Neural crest cell (in vitro differentiated cells): Measurements from ENCODE around the gene DCAF11. TPM values are rescaled to one million over a fixed set of nuclear protein-coding genes. Genes with fewer than 3 reads are reported as not detected.

Experiments
- DNase-seq: peaks from one replicate; pipeline ENCODE4 v3.0.0; 2021; ENCODE audit warnings: low read depth, mixed read lengths, low spot score
- H3K27ac Mint-ChIP-seq: one replicate; pipeline ENCODE4 v1.8.0; 2021; ENCODE audit warnings: mild to moderate bottlenecking, mixed read lengths; ENCODE audit not compliant: unreplicated experiment
- H3K27me3 Mint-ChIP-seq: 2 replicates; pipeline ENCODE4 v1.8.0; 2021; ENCODE audit warnings: low read depth, mild to moderate bottlenecking, mixed read lengths
- H3K36me3 Mint-ChIP-seq: 2 replicates; pipeline ENCODE4 v1.8.0; 2021; ENCODE audit warnings: low read depth, mild to moderate bottlenecking, mixed read lengths
- H3K4me1 Mint-ChIP-seq: 2 replicates; pipeline ENCODE4 v1.8.0; 2021; ENCODE audit warnings: mixed read lengths
- H3K4me3 Mint-ChIP-seq: one replicate; pipeline ENCODE4 v1.8.0; 2021; ENCODE audit warnings: mild to moderate bottlenecking, mixed read lengths
- H3K9me3 Mint-ChIP-seq: 2 replicates; pipeline ENCODE4 v1.8.0; 2021; ENCODE audit warnings: mixed read lengths
- total RNA-seq: library from RNA; stranded (reverse); gene quantifications from 2 replicates; pipeline ENCODE4 v1.2.1, GENCODE V29; 2021
- TF ChIP-seq, protein P1 (sequence below): fragments of 200-600 bp; sonication (generic); conservative IDR thresholded peaks from 2 replicates; pipeline ENCODE4 v1.5.0; 2021; ENCODE audit warnings: antibody characterized with exemption, mild to moderate bottlenecking

DCAF11 gene
- total RNA-seq, 1 donor from 2014 or later: 53.9 TPM

DNA sequence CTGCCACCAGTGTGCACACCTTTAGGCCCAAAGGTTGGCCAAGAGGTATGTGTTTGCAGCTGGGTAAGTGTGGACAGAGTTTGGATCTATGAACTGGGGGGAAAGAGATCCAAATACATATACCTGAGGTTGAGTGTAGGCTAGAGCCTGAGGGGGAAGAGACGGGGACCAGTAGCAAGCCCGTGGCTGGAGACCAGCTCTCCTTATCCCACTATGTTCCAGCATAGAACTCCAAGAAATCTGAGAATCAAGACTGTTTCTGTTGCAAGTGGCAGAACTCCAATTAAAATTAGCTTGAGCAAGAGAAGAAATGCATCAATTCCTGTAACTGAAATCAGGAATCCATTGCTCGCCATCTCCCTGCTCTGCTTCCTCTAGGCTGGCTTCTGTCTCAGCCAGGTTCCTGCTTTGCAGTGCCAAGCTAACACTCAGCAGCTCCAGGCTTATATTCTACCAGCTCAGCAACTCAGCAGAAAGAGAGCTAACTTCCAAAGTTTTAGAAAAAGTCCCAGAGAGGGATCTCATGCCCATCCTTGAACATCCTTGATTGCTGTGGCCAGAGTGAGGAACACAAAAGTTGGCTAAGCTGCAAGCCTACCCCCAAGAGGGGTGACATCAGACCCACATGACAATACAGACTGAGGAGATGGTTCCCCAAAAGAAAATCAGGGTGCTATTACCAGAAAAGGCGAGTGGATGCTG is 21.9 kb upstream of the DCAF11 start:
- peak overlapping the region; percentile 94 for H3K4me3 Mint-ChIP-seq
- H3K36me3 Mint-ChIP-seq: no peaks in the 10 kb centered on the region
- TF ChIP-seq, protein P1, sequence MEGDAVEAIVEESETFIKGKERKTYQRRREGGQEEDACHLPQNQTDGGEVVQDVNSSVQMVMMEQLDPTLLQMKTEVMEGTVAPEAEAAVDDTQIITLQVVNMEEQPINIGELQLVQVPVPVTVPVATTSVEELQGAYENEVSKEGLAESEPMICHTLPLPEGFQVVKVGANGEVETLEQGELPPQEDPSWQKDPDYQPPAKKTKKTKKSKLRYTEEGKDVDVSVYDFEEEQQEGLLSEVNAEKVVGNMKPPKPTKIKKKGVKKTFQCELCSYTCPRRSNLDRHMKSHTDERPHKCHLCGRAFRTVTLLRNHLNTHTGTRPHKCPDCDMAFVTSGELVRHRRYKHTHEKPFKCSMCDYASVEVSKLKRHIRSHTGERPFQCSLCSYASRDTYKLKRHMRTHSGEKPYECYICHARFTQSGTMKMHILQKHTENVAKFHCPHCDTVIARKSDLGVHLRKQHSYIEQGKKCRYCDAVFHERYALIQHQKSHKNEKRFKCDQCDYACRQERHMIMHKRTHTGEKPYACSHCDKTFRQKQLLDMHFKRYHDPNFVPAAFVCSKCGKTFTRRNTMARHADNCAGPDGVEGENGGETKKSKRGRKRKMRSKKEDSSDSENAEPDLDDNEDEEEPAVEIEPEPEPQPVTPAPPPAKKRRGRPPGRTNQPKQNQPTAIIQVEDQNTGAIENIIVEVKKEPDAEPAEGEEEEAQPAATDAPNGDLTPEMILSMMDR: no peak
- peaks cover 38% of the 10 kb centered on the region for H3K4me1 Mint-ChIP-seq
- no peak for DNase-seq
- no peaks in the 10 kb centered on the region for H3K27me3 Mint-ChIP-seq
- H3K27ac Mint-ChIP-seq: peak overlapping the region; percentile 3
- no peaks in the 10 kb centered on the region for H3K9me3 Mint-ChIP-seq

DNA sequence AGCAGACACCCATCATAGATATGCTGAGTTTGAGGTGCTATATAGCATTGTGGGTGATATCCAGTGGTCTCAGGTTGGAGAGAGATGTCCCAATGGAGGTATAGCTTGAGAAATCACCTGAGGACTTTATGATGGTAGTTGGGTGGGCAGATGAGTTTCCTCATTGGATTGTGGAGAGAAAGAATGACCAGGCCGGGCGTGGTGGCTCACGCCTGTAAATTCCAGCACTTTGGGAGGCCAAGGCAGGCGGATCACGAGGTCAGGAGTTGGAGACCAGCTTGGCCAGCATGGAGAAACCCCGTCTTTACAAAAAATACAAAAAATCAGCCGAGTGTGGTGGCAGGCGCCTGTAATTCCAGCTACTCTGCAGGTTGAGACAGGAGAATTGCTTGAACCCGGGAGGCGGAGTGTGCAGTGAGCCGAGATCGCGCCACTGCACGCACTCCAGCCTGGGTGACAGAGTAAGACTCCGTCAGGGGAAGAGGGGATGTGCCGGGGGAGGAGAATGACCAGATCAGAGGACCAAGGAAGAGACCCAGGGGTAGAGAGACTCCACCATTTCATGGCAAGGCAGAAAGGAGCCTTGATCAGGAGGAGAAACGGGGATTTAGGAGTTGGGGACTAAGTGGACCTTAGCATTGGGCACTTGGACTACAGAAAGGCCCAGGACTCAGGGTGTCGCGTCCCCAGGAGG is 21.2 kb upstream of the DCAF11 start:
- peak overlapping the region; percentile 94 for H3K4me3 Mint-ChIP-seq
- TF ChIP-seq, protein P1: no peak

DNA sequence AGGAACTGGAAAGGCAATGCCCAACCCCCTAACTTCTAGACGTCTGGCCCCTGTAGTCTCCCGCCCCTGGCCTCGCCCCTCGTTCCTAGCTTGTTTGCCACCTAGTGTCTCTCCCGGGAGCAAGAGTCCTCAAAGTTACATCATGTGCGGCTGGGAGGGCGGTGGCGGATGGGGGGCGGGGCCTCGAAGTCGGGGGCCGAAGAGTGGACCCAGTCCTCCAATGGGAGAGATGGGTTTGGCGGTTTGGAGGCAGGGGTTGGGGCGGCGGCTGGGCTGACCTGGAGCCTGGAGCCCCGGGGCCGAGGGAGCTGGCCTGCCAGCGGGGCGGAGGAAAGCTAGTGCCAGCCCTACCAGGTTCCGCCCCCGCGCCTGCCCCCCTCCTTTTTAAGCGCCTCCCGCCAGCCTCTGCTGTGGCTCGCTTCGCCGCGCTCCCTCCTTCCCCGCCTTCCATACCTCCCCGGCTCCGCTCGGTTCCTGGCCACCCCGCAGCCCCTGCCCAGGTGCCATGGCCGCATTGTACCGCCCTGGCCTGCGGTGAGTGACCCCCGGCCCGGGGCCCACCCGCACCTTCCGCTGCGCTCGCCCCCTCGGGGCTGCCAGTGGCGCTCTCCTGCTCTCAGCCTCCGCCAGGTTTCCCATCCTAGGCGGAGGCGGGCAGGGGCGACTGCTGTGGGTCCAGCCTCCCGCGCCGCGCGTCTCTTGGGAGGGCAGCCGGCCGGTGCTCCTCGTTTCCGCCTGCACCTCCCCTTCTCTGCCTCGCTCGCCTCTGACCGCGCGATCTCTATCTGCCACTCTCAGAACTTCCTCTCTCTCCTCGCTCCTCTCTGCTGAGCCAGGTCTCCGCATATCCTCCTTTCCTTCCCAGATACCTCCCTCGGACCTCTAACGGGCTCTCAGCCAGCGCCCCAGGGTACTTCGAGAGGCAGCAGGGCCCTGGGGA is 20.4 kb upstream of the DCAF11 start, which contains the start of gene PCK2:
PCK2 (plus strand) TSS at position 411 of the 940 bp plus-strand sequence; CDS start at position 506, 95 bp downstream.
- Mint-ChIP-seq H3K36me3 (no peaks in the 10 kb centered on the region), H3K4me1 (peaks cover 38% of the 10 kb centered on the region), H3K27ac (peak within 1 kb of the TSS; percentile 93), H3K9me3 (no peaks in the 10 kb centered on the region), H3K27me3 (no peaks in the 10 kb centered on the region), H3K4me3 (peak within 1 kb of the TSS; percentile 94)
- DNase-seq: peak; percentile 71
- TF ChIP-seq, protein P1: no peak

More for the DNA sequence above, 21.2 kb upstream of the DCAF11 start:
- H3K27ac Mint-ChIP-seq: peak overlapping the region; percentile 93
- no peaks in the 10 kb centered on the region for H3K9me3 Mint-ChIP-seq
- H3K4me1 Mint-ChIP-seq: peaks cover 38% of the 10 kb centered on the region
- H3K36me3 Mint-ChIP-seq: no peaks in the 10 kb centered on the region
- H3K27me3 Mint-ChIP-seq: no peaks in the 10 kb centered on the region
- no peak for DNase-seq

DNA sequence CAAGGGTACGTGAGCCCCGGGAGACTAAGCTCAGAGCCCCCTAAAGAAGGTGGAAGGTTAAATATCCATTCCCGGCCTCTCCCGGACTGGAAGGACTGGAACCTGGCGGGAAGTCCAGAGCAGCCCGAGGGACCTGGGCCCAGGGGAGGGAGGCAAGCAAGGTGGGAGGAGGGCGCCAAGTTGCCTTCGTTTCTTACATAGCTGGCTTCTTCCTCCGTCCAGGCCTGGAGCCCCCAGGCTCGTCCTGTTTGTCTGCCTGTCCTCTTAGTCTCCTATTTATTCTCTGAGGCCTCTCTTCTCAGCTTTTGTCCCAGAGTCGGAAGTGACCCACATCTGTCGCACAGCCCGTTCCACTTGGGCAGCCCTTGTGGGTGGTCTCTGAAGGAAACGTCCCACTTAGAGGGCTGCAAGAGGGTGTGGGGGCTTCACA is 19.7 kb upstream of the DCAF11 start:
- no peaks in the 10 kb centered on the region for H3K27me3 Mint-ChIP-seq
- H3K4me1 Mint-ChIP-seq: peaks cover 34% of the 10 kb centered on the region
- H3K27ac Mint-ChIP-seq: peak overlapping the region; percentile 86
- H3K36me3 Mint-ChIP-seq: no peaks in the 10 kb centered on the region
- DNase-seq: no peak
- TF ChIP-seq, protein P1: no peak
- peak overlapping the region; percentile 94 for H3K4me3 Mint-ChIP-seq
- no peaks in the 10 kb centered on the region for H3K9me3 Mint-ChIP-seq
